Esophagus muscularis mucosa (tissue), 4 donors: ENCODE results near the gene ADAMTSL1. TPM values are rescaled to one million over a fixed set of nuclear protein-coding genes. Genes with fewer than 3 reads are reported as not detected.

Source experiments
- DNase-seq: peaks from one replicate; pipeline ENCODE4 v3.0.0-alpha.2; 2017; ENCODE audit errors: extremely low spot score
- H3K27ac ChIP-seq, 4 donors: fragments of 200-600 bp; sonication (generic); replicated peaks in 1 of 4; 1 replicate in 3 of 4; 2 replicates in 1 of 4; pipeline ENCODE4 v1.5.1; 2016 to 2019; ENCODE audit warnings: mild to moderate bottlenecking in 1 of 4
- H3K27me3 ChIP-seq, 4 donors: fragments of 200-600 bp; sonication (generic); one replicate each; pipeline versions ENCODE4 v1.5.1 to v1.6.0; 2016 to 2019
- H3K36me3 ChIP-seq, 4 donors: fragments of 200-600 bp; sonication (generic); one replicate each; pipeline ENCODE4 v1.5.1; 2016 to 2019
- H3K4me1 ChIP-seq, 4 donors: fragments of 200-600 bp; sonication (generic); one replicate each; pipeline ENCODE4 v1.5.1; 2016 to 2019
- H3K4me3 ChIP-seq, 4 donors: fragments of 200-600 bp; sonication (generic); 1 replicate in 2 of 4; 2 replicates in 2 of 4; pipeline ENCODE4 v1.5.1; 2016 to 2019; ENCODE audit warnings: mild to moderate bottlenecking in 4 of 4, moderate library complexity in 1 of 4
- H3K9me3 ChIP-seq, 4 donors: fragments of 200-600 bp; sonication (generic); 1 replicate in 3 of 4; 2 replicates in 1 of 4; pipeline ENCODE4 v1.5.1; 2016 to 2019
- CTCF ChIP-seq, 3 experiments: fragments of 200-600 bp in 2 of 3; fragments of 450-650 bp in 1 of 3; sonication (generic) in 2 of 3; IDR thresholded peaks; one replicate each; pipeline ENCODE4 v1.5.1; 2017 to 2019; ENCODE audit warnings: antibody characterized with exemption in 3 of 3, mild to moderate bottlenecking in 2 of 3, moderate library complexity in 1 of 3
- EP300 ChIP-seq: sonication (generic); formaldehyde crosslinking; IDR thresholded peaks from one replicate; pipeline ENCODE4 v1.6.1; 2017; ENCODE audit warnings: antibody characterized with exemption
- POLR2A ChIP-seq: fragments of 450-650 bp; IDR thresholded peaks from one replicate; pipeline ENCODE4 v1.6.1; 2017; ENCODE audit warnings: antibody characterized with exemption, moderate library complexity, mild to moderate bottlenecking, low read depth
- POLR2AphosphoS5 ChIP-seq, 2 donors: sonication (generic); formaldehyde crosslinking; IDR thresholded peaks; one replicate each; pipeline ENCODE4 v1.6.1; 2017; ENCODE audit warnings: antibody characterized with exemption in 2 of 2
- WGBS: methylation state at CpG from one replicate; pipeline ENCODE4 v1.1.5; 2018; 5-methylcytosine and 5-hydroxymethylcytosine counted together
- intact Hi-C: fragments of 100-400 bp; cut with DNase I; formaldehyde crosslinking; loops from one replicate; pipeline ENCODE4 v1.15.1; 2023
- total RNA-seq, 4 donors: library from RNA; depleted of rRNA; stranded (reverse); fragments of >200 nt; gene quantifications; one replicate each; pipeline versions ENCODE4 v1.1.0 to v1.2.1, GENCODE V29; 2016

ADAMTSL1 gene
- total RNA-seq, 4 donors from 2014 or later = 81.7 to 172 (median 145) TPM

DNA sequence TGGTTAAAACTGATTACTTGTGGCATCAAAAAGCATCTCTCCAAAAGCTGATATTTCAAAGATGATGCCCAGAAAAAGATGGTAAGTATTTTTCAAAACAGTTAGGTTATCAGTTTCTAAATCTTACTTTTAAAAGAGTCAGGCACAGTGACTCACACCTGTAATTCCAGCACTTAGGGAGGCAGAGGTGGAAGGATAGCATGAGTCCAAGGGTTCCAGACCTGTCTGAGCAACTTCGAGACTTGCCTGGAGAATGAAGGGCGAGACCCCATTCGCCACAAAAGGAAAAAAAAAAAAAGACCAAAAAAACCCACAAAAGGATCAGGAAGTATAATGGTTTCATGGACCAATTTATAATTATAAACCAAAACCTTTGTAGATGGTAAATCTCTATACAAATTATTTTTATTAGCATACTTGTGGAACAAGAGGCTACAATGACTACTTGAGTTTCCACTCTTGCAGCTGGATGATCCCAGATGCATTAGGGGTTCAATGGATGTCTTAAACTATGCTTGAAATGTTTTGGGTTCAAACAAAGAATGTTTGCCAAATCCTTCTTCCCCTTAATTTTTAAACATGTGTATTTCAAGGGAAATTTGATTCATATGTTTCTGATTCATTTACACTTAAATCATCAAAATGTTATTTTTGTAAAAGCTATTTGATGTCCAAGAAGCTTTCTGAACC, 96.1 kb downstream of the ADAMTSL1 start:
- no peak overlapping the region for H3K4me3 ChIP-seq

DNA sequence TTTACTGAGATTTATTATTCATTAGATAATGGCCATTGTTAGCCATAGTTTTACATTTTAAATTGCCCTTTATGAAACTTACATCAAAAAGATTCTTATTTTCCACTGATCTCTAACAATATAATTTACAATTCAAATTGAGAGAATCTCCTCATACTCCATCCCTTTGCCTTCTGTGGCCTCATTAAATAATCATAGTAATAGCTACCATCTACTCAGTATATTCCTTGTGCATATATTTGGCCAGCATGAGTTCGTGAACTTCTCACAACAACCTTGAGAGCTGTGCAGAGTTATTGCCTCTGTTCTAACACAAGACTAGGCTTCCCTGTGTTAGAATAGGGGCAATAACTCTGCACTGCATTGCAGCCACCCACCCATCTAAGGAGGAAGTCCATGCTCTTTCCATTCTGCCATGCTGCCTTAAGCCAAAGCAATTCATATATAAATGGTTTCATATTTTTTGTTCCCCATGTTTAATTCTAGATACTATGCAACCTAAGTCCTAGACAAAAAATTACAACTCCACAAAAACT, 99.1 kb downstream of the ADAMTSL1 start:
- peaks cover 0 to 15% (median 9%) of the 10 kb centered on the region in 4 donors for H3K4me1 ChIP-seq
- H3K27ac ChIP-seq = no peak overlapping the region
- H3K27me3 ChIP-seq = no peaks in the 10 kb centered on the region
- no peaks in the 10 kb centered on the region for H3K9me3 ChIP-seq
- 95% methylated on average over 1 of the region's 1 CpG for WGBS
- intact Hi-C loops = no loop called here
- no peak for TF ChIP-seq POLR2AphosphoS5 (IDR thresholded peaks at IDR 0.05)
- no peak for TF ChIP-seq EP300
- no peak for TF ChIP-seq POLR2A
- TF ChIP-seq CTCF (IDR thresholded peaks at IDR 0.05) = no peak
- H3K36me3 ChIP-seq = no peaks in the 10 kb centered on the region
- DNase-seq = no peak
- H3K4me3 ChIP-seq = no peak overlapping the region

More for the DNA sequence above, 96.1 kb downstream of the ADAMTSL1 start:
- H3K36me3 ChIP-seq = no peaks in the 10 kb centered on the region
- H3K27ac ChIP-seq = no peak overlapping the region
- H3K27me3 ChIP-seq = no peaks in the 10 kb centered on the region
- intact Hi-C loops = no loop called here
- TF ChIP-seq EP300 (no peak), POLR2AphosphoS5 (IDR thresholded peaks at IDR 0.05) (no peak), CTCF (IDR thresholded peaks at IDR 0.05) (no peak), POLR2A (no peak)
- no peaks in the 10 kb centered on the region for H3K9me3 ChIP-seq
- DNase-seq = no peak
- 98% methylated on average over 3 of the region's 3 CpGs for WGBS
- peaks cover 0 to 28% (median 20%) of the 10 kb centered on the region in 4 donors for H3K4me1 ChIP-seq

DNA sequence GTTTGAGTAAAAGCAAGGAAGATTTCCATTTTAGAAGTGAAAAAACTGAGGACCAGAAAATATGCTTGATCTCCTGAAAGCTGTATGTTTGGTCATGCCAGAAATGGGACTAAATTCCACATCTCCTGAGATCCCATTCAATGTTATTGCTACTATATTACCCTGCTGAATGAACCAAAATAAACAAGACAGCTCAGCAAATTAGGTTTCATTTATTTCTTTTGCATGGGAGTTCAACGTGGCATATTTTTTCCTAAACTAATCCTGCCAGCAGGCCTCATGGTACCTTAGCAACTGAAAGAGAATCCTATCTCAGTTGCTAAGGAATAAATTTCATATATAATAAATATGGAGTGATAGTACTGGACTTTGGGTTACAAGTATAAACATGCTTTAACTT, 101.7 kb downstream of the ADAMTSL1 start:
- H3K4me1 ChIP-seq = peaks cover 0 to 4% (median 0%) of the 10 kb centered on the region in 4 donors
- no peaks in the 10 kb centered on the region for H3K9me3 ChIP-seq
- no peaks in the 10 kb centered on the region for H3K27me3 ChIP-seq
- 51% methylated on average over 1 of the region's 1 CpG for WGBS
- H3K27ac ChIP-seq = no peak overlapping the region
- no peak for DNase-seq
- intact Hi-C loops = no loop called here
- H3K36me3 ChIP-seq = no peaks in the 10 kb centered on the region
- no peak overlapping the region for H3K4me3 ChIP-seq
- TF ChIP-seq CTCF (IDR thresholded peaks at IDR 0.05) = no peak
- no peak for TF ChIP-seq POLR2AphosphoS5 (IDR thresholded peaks at IDR 0.05)
- no peak for TF ChIP-seq POLR2A
- TF ChIP-seq EP300 = no peak

DNA sequence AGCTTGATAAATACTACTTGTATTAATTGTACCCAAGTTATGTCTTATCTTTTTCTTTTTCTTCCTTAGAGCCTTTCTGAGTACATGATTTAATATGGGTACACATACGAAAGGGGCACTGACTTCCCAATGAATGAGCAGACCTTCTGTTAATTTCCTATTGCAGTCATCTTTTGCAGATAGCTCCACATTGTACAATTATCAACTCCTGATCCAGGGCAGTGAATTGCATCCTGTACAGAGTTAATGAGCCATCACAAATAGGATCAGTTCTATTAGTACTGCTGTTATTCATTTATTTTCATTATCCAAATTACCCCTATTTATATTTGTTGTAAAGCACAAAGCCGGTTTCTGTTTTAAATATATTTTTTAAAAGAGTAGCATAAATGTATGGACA, 105.6 kb downstream of the ADAMTSL1 start:
- TF ChIP-seq CTCF (IDR thresholded peaks at IDR 0.05) (no peak), POLR2AphosphoS5 (IDR thresholded peaks at IDR 0.05) (no peak), EP300 (no peak), POLR2A (no peak)
- no peaks in the 10 kb centered on the region for H3K27me3 ChIP-seq
- no peak overlapping the region for H3K27ac ChIP-seq
- no peaks in the 10 kb centered on the region for H3K9me3 ChIP-seq
- no peaks in the 10 kb centered on the region for H3K36me3 ChIP-seq
- no peak for DNase-seq
- H3K4me3 ChIP-seq = no peak overlapping the region
- WGBS = 92% methylated on average over 2 of the region's 2 CpGs
- H3K4me1 ChIP-seq = peaks cover 0 to 3% (median 0%) of the 10 kb centered on the region in 4 donors
- intact Hi-C loops = no loop called here

DNA sequence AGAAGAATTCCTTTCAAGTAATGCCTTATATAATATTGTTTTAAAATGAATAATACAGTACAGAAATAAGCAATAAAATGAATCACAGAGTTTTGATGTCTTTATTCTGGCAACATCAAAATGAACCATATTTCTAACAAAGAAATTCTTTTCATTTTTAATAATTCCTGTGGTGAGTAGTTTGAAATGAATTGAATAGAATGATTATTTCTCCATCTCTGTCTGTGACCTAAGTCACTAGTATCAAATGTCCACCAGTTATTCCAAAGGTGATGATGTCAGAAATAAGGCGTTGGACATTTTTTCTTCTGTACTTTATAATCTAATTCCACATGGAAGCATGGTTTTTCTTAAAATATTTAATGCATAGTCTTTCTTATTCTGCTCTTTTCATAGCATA, 106.2 kb downstream of the ADAMTSL1 start:
- WGBS = 69% methylated on average over 1 of the region's 1 CpG

More for the DNA sequence above, 106.2 kb downstream of the ADAMTSL1 start:
- Histone ChIP-seq H3K9me3 (no peaks in the 10 kb centered on the region), H3K36me3 (no peaks in the 10 kb centered on the region), H3K4me1 (no peaks in the 10 kb centered on the region), H3K27me3 (no peaks in the 10 kb centered on the region), H3K27ac (no peak overlapping the region), H3K4me3 (no peak overlapping the region)
- DNase-seq = no peak
- intact Hi-C loops = no loop called here
- no peak for TF ChIP-seq POLR2AphosphoS5 (IDR thresholded peaks at IDR 0.05)
- TF ChIP-seq CTCF (IDR thresholded peaks at IDR 0.05) = no peak
- no peak for TF ChIP-seq POLR2A
- TF ChIP-seq EP300 = no peak
